ENCODE data around the gene VPS13D.

VPS13D gene

DNA sequence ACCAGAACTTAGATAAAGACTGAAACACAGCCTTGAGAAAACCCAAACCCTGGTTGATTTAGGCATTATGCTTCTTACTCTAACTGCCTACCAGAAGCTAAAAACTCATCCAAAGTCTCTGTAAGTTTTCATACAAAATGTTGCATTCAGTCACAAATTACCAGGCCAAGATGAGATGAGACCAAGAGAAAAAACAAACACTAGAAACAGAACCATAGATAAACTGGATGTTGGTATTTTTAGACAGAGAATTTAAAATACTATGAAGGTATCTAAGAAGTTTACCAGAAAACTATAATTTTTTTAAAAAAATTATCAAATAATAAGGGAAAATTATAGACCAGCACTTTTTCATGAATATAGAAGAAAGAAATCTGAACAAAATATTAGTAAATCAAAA is 180.5 kb downstream of the VPS13D start:
- no peak for FAIRE-seq

DNA sequence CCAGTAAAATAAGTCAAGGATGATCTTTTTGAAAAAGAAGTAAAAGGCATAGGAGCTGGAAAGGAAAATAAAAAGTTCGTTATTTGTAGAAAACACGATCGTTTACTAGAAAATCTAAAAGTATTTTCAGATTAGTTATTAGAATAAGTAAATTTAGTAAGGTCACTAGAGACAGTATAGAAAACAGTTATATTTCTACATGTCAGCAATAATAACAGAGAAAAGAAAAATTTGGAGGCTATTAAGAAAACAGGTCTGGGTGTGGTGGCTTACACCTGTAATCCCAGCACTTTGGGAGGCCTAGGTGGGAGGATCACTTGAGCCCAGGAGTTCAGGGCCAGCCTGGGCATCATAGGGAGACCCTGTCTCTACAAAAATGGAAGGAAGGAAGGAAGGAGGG is 181.3 kb downstream of the VPS13D start:
- FAIRE-seq, result no peak

DNA sequence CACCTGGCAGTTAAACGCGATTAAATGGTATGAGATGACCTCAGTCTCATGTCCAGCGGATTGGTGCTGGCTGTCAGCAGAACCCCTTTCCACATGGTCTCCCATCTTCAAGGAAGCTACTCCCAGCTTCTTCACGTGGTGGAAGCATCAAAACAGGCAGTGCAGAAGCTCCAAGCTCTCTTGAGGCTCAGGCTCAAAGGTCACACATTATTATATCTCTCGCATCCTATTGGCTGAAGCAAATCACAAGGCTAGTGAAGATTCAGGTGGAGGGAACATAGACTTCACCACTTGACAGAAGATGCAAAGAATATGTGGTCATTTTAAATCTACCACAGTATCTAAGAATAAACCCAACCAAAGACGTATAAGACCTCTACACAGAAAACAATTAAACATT is 181.9 kb downstream of the VPS13D start:
- FAIRE-seq, result no peak

DNA sequence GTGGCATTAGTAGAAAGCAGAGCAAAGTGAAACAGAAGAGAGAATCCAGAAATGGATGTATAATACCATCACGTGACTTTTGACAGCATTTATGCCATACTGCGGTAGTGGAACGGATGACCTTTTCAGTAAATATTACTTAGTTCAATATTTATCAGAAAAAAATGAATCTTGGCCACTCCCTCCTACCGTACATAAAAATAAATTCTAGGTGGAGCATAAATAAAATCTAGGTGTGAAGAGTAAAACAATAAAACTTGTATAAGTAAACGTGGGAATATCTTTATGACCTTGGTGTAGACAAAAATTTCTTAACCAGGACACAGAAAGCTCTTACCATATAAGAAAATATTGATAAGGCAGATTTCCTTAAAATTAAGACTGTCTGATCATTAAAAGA is 182.6 kb downstream of the VPS13D start:
- FAIRE-seq, result no peak

DNA sequence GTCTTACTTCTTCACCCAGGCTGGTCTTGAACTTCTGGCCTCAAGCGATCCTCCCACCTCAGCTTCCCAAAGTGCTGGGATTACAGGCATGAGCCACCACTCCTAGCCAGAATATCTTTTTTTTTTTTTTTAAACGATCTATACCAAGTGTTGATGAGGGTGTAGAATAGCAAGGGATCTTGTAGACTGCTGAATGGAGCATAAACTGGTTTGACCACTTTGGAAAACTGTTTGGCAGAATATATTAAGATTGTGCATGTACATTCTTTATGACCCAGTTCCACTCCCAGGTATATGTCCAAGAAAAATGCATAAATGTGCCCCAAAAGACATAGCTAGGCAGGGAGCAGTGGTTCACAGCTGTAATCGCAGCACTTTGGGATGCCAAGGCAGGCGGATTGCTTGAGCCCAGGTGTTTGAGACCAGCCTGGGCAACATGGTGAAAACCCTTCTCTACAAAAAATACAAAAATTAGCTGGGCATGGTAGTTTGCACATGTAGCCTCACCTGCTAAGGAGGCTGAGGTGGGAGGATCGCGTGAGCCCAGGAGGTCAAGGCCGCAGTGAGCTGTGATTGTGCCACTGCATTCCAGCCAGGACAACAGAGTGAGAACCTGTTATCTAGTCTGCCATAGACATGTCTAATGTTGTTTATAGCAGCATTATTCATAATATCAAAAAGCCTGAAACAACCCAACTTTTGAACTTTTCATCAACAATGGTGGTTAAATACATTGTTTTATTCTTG is 184.0 kb downstream of the VPS13D start:
- FAIRE-seq, result no peak

DNA sequence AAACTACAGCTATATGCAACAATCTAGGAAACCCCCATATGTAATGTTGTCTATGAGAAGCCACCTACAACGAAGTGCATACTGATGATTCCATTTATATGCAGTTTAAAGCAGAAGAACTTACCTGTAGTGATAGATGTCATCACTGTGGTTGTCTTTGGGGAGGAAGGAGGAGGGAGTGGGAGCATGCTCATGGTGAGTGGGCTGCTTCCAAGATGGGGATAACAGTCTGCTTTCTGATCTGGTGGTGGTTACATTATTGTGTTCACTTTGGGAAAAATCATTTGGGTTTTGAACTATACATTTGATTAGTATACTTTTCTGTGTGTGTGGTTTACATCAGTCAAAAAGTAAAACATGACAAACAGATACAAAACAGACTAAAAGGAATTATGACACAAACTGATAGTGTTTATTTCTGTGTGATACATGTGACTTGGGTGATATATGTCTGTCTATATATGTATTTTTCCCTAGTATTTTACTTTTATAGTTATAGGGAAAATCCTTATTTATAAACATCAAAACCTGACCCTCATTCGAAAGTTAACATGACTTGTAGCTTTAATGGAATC is 184.7 kb downstream of the VPS13D start:
- FAIRE-seq, result no peak

DNA sequence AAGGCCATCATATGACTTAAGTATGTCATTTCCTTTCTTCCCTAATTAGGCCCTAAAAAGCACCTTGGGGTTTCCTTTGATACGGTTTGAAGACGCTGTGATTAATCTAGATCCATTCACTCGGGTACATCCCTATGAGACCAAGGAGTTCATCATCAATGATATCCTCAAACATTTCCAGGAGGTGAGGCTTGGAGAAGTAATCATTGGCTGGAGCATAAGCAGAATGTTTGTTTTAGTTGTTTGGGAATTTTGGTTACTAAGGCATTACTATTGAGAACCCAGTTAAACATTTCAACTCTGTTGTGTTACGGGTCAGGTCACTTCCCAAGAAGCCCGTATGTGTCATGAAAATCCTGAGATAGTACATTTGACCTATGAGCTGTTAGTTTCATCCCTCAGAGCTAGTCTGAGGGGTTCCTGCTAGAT is 185.2 kb downstream of the VPS13D start:
- FAIRE-seq, result no peak

DNA sequence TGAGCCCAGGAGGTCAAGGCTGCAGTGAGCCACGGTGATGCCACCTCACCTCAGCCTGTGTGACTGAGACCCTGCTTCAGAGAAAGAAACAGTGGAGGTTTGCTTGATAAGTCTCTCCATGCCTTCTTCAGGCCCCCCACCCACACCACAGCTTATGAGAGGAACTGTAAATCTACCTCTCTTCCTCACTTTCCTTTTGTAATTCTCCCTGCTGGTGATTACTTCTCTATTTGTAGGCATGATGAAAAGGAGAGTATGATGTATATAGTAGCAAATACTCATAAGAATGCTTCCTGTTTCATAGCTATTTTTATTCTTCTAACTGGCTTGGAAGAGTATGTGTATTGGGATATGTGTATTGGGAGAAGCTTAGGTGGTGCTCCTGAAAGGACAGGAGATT is 186.3 kb downstream of the VPS13D start:
- no peak for FAIRE-seq

DNA sequence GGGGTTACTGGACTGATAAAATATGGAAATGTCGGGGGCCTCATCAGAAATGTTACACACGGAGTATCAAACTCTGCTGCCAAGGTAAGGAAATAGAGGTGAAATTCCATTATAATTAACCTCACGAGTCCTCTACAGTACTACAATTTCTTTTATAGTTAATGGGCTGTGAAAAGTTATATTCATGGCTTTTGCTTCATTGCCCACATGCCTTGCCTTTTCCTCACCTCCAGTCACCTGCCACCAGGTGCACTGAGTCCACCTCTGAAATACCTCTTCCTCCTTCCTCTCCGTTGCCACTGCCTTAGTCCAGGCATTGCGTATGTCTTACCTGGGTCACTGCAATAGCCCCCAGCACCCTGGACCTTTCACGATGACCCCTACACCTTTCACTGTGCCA is 186.9 kb downstream of the VPS13D start:
- FAIRE-seq, result no peak

DNA sequence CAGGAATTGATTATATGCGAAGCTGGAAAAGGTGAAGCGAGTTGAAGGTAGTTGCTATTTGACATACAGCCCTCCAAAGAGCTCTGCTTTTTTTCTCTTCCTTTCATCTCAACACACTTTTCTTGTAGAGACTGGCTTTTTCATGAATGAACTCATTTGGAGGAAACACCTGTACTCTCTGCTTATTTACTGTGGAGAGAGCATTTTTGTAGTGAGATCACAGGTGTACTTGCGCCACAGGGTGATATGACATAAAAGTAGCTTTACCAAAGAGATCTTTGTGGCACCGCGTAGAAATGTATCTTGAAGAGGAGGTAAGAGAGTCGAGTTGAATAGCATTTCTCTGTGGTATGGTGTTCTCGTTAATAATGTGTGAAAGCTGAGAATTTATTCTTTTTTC is 187.6 kb downstream of the VPS13D start:
- FAIRE-seq, result no peak

DNA sequence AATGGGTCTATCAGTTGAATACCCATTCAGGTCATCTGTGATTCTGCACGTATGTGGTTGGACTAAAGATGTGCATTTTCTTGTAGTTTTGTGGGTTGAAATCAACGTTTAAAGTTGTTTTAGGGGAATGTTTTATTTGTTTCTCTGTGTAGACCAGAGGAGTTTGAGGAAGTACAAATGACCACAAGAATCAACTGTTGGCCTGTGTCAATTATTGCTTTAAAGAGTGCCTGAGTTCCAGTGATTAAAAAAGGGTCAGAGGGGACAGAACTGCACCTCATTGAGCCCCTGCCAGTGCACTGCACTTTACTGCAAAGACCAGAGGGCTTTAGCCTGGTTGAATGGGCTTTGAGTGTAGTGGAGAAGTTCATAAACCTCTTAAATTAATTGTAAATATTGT is 190.3 kb downstream of the VPS13D start:
- no peak for FAIRE-seq

DNA sequence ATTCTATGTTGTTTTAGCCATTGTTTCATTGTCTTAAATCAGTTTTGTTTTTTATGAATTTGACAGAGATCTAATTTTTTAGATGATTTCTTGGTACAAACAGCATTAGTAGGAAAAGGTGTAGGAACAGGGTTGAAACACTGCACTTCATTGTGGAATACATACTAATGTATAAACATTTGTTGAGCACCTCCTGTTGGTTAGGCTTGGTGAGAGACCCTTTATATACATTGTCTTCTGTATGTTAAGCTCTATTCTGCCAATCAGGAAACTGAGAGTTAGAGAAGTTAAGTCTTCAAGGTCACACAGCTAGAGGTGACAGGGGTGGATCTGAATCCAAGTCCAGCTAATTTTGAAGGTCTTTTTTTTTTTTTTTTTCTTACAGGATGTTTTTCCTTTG is 192.7 kb downstream of the VPS13D start:
- no peak for FAIRE-seq

DNA sequence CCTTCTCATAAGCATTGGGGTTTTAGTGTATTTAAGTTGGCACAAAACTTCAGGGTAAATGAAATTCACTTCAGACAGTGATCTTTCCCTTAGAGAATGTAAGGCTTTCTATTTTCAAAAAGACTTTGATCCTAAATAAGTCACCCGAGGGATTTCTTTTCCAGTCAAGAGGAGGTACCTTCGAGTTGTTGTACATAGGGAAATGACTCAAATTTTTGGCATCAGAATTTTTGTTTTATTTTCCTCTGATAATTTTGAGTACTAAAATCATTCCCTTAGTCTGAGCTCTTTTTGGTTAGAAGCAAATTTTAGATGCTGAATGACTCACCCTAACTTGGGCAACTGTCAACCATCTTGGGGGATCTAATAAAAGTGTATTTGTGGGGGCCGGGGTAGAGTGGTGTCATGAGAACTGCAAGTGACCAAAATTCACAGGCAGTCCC is 194.3 kb downstream of the VPS13D start:
- no peak for FAIRE-seq

DNA sequence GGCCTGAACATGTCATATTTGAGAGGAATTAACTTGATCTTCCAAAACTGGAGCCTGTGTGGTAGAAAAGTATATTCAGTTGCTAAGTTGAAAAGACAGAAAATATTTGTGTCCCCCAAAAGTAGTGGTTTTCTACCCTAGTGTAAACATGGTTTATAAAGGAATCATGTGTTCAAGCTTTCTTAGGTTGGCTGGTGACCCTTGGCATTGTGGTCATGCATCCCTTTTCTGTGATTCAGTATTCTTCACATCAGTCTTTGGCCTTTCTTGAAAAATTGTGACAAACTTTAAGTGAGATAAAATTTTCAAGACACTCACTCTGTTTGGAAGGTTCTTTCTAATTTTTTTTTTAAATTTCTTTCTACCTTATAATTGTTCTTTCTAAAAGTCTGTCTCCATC is 195.0 kb downstream of the VPS13D start:
- FAIRE-seq, result no peak

DNA sequence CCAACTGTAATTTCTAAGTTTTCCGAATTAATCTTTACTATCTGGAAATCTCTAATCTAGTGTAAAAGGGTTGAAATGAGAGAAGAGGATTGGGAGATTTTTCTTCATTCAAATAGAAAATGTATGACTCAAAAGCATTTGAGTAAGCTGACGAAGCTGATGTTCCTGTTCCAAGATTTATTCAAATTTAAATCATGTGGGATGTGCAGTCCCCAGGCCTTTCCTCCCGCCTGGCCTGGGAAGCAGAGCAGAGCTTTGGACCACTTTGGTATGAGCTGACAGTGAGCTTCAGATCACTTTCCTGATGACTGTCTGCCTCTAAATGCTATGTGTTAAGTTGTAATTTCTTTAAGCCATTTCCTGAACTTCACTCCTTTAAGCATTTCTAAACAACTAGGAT is 196.2 kb downstream of the VPS13D start:
- no peak for FAIRE-seq

DNA sequence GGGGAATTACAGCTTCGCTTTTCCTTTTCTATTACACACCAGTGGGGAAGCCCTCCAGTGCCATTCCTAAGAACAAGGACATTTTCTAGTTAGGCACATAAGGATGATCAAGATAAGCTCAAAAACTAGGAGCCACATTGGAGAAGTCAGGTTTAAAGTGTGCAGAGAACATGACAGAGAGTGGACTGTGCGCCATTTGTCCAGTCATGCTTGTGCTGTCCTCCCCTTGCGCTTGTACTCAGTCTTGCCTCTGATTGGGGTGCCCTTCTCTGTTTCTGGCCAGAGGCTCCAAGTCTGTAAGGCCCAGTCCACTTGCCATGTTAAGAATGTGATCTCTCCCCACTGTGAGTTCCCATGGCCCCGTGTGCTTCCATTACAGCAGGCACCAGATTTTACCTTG is 198.5 kb downstream of the VPS13D start:
- no peak for FAIRE-seq

DNA sequence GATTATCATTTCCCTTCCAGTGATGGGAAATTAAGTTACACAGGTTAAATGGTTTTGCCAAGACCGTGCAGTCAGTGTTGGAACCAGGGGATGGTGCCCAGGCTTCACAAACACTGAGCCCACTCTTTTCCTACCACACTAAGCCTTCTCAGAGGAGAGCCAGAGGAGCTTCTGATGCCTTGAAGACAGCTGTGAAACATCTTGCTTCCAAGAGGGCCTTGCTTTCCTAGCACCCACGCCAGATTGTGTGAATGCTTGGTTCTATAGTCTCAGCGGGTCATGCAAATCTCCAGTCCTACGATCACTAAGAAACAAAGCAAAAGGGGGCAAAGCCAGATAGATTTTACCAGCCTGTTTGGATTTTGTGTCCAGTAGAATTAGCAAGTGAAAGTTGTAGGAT is 200.7 kb downstream of the VPS13D start:
- no peak for FAIRE-seq

DNA sequence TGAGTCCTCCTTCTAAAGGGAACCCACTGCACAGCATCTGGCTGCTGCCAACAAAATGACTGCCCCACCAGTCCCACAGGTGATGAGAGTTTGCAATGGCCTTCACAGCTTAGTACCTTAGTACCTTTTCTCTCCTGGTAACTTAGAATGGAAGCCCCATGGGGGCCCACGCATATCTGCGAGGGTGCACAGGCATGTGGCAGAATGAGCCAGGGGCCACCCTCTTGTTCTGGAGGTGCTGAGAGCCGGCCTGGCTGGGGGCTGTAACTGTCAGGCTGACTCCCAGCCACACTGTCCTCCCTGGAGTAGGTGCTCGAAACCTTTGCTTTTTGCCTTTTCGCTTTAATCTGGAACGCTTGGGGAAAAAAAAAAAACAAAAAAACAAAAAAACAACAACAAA is 203.1 kb downstream of the VPS13D start:
- no peak for FAIRE-seq

DNA sequence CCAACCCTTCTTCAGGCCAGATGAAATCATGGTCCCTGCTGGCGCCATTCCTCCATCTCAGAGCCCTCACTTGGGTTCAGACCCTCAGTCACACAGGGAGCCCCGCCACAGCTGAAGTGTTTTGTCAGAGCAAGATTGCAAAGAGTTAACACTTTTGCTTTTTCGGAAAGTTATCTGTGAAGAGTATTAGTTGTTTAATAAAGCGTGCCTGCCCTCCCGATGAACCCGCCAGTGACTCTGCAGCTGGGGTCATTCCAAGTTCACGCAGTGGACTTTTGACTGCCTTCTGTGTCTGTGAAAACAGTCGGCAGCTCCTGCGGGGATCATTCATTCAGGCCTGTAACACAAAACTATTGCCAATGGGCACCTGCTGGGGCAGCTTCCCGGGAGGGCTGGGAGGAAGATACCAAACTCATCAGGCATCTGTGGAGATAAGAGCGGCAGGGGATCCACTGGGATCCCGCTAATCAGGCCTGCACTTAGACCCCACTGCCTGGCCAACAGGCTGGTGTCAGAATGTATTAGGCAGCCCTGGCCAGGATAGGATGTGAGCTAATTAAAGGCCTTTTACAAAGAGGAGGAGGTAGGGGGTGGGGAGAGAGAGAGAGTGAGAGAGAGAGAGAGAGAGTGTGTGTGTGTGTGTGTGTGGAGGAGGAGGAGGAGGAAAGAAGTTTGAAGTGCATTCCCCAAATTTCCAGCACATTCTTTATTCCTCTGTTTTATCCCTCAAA is 203.7 kb downstream of the VPS13D start:
- FAIRE-seq, result no peak

DNA sequence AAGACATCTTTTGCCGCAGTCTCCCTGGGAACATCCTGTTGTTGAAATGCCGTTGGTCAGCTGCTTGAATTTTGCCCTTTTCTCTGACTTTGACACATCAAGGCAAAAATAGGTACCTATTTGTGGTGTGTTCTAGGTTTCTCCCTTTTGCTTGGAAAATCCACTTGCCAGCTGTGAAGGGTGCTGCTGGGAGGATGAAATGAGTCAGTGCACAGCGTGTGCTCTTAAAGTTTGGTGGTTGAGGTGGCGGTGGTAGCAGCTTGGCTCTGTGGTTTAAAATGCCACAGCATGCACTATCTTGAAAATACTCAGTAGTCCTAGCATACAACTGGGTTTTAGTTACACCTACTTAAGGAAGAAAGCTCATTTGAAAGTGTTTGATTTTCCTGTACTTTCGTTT is 204.3 kb downstream of the VPS13D start:
- FAIRE-seq, result no peak

DNA sequence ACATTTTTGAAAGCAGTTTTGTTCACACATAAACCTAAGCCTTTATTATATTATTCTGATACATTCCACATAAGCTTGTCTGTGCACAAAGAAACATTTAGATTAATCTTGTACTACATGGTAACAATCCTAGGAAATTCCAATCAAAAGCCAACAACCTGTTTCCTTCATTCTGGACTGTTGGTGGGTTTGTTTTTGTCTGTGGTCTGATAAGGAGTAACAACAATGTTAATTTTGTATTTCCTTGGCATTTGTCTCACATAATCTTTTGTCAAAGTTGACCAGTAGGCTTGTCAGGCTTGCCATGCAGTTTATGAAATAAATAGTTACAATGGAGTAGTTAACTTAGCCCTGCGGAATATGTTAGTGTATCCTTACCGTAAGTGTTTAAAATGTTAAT is 204.9 kb downstream of the VPS13D start:
- FAIRE-seq, result no peak

DNA sequence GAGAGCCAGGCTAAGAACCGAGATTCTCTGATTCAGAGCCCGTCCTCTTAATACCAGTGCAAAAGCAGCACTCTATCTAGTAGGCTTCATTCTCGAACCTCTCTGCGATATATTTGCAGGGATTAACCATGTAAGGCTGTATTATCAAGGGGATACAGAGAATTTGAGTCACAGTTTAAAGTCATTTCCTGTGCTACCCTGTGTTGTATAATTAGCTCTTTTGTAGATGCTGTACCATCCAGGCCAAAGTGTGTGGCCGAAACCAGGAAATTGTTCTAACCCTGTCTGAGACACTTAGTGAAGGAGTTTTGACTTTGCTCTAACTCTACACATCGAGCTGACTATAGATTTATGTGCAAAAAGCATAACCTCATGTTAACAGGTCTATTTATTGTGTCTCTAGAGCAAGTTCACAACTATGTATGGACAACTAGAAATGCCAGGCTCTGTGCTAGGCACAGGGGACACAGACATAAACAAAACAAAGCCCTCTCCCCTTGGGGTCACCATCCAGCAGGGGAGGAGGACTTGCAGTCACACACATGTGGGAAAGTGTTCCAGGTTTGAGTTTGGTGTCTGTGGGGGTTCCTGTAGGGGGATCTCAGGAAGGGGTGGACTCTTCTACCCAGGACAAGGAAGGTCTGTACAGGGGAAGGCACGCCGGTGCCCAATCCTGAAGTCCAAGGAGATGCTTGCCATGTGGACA is 206.0 kb downstream of the VPS13D start:
- FAIRE-seq, result no peak

DNA sequence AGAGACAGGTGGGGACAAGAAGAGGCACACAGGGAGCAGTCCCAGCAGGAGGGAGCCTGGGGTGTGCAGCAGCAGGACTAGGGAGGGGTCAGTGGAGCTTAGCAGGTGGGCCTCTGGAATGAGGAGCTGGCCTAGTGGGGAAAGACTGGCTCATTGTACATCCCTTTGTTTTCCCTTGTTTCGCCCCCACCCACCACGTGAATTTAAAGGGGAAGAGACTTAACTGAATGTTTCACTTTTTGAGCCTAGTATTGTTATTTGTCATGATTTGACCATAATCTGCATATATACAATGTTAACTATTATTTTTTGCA is 206.5 kb downstream of the VPS13D start:
- FAIRE-seq, result no peak
